ENCODE measurements around the gene GGA1.

DNA sequence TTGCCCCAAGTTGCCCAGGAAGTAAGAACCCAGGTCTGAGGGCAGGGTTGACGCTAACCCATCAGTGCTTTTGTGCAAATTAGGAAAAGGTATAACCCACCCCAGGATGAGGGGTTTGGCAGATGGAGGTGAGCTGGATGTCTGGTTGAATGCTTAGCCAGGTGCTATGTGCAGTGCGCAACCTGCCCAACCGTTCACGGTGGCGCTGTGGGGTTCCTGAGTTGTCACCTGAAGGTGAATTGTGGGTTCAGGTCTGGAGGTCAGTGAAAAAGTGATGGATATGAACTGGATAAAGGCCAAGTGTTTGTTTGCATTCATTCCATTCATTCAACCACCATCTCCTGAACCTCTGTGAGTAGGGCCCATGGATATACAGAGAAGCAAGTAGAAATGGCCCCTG is 14.4 kb upstream of the GGA1 start:
- TF ChIP-seq CTCF (IDR thresholded peaks at IDR 0.05; ENCODE audit: low read depth, low read length) = peak; percentile 38; the same call in 1 of the 2 replicates
- TF ChIP-seq EZH2phosphoT487 (IDR thresholded peaks at IDR 0.05; ENCODE audit: low read depth) = no peak
